ENCODE data around the gene POU6F2.

GRCh38 chr7:39128287-39128843 is 150.7 kb downstream of the POU6F2 start:
- TF ChIP-seq CTCF (IDR thresholded peaks at IDR 0.05 in 4 of 5, conservative IDR thresholded peaks at IDR 0.05 in 1 of 5) (no peak), POLR2A (IDR thresholded peaks at IDR 0.05) (no peak)
